Spleen (tissue), 11 donors: ENCODE data around the gene CPTP. TPM values are rescaled to one million over a fixed set of nuclear protein-coding genes. Genes with fewer than 3 reads are reported as not detected.

Experiments
- DNase-seq: peaks from one replicate; pipeline ENCODE4 v3.0.0-alpha.2; 2020
- H3K27ac ChIP-seq, 8 donors: fragments of 200-600 bp; sonication (generic) in 7 of 8; 1 replicate in 4 of 8; 2 replicates in 4 of 8; pipeline versions ENCODE4 v1.5.0 to v1.8.0; 2016 to 2021; ENCODE audit warnings: inconsistent platforms in 4 of 8, mild to moderate bottlenecking in 4 of 8, moderate library complexity in 1 of 8
- H3K27me3 ChIP-seq, 7 donors: fragments of 200-600 bp; sonication (generic) in 6 of 7; replicated peaks in 1 of 7; 1 replicate in 4 of 7; 2 replicates in 3 of 7; pipeline versions ENCODE4 v1.5.0 to v1.8.0; 2016 to 2021; ENCODE audit warnings: inconsistent platforms in 3 of 7, mild to moderate bottlenecking in 1 of 7
- H3K36me3 ChIP-seq, 6 donors: fragments of 200-600 bp; sonication (generic) in 5 of 6; 1 replicate in 4 of 6; 2 replicates in 2 of 6; pipeline versions ENCODE4 v1.5.0 to v1.8.0; 2016 to 2021; ENCODE audit warnings: inconsistent platforms in 2 of 6
- H3K4me1 ChIP-seq, 6 donors: fragments of 200-600 bp; sonication (generic) in 5 of 6; 1 replicate in 3 of 6; 2 replicates in 3 of 6; pipeline versions ENCODE4 v1.5.0 to v1.8.0; 2016 to 2021; ENCODE audit warnings: inconsistent platforms in 3 of 6
- H3K4me3 ChIP-seq, 8 donors: fragments of 200-600 bp; sonication (generic) in 7 of 8; 1 replicate in 4 of 8; 2 replicates in 4 of 8; pipeline versions ENCODE4 v1.5.0 to v1.8.0; 2016 to 2021; ENCODE audit warnings: inconsistent platforms in 4 of 8, mild to moderate bottlenecking in 4 of 8, moderate library complexity in 2 of 8
- H3K9me3 ChIP-seq, 8 donors: fragments of 200-600 bp; sonication (generic) in 7 of 8; 1 replicate in 4 of 8; 2 replicates in 4 of 8; pipeline versions ENCODE4 v1.5.0 to v1.8.0; 2016 to 2021; ENCODE audit warnings: inconsistent platforms in 4 of 8
- POLR2A ChIP-seq, 3 donors: fragments of 450-650 bp; IDR thresholded peaks; one replicate each; pipeline ENCODE4 v1.5.1; 2017; ENCODE audit warnings: antibody characterized with exemption in 3 of 3, mild to moderate bottlenecking in 1 of 3
- POLR2AphosphoS5 ChIP-seq, 3 donors: sonication (generic); formaldehyde crosslinking; IDR thresholded peaks; one replicate each; pipeline ENCODE4 v1.5.1; 2017; ENCODE audit warnings: antibody characterized with exemption in 3 of 3
- WGBS, 5 donors: extraction: QIAGEN DNeasy Blood & Tissue Kit in 3 of 5; methylation state at CpG; one replicate each; pipeline versions ENCODE4 v1.1.5 to v1.1.7; 2013 to 2018; 5-methylcytosine and 5-hydroxymethylcytosine counted together
- intact Hi-C: fragments of 100-400 bp; cut with DNase I; formaldehyde crosslinking; loops from one replicate; pipeline ENCODE4 v1.15.0; 2023; ENCODE audit warnings: low total_unique reads
- polyA plus RNA-seq, 3 donors: library from polyadenylated mRNA; stranded (reverse); fragments of 200-250 nt; gene quantifications; one replicate each; pipeline ENCODE4 v1.2.1, GENCODE V29; 2013
- total RNA-seq, 7 donors: library from RNA; depleted of rRNA in 3 of 7; stranded (reverse); fragments of >200 nt in 3 of 7; fragmentation: NEBNext Ultra II Directional in 4 of 7; extraction: Animal tissue kit (Norgen Biotek cat#: 25700) in 4 of 7; gene quantifications; one replicate each; pipeline versions ENCODE4 v1.1.0 to v1.2.1, GENCODE V29; 2016 to 2021
- TF ChIP-seq, protein P1 (sequence below), 11 experiments: fragments of 200-600 bp in 7 of 11; fragments of 450-650 bp in 4 of 11; sonication (generic) in 4 of 11; IDR thresholded peaks in 8 of 11; conservative IDR thresholded peaks in 3 of 11; 1 replicate in 7 of 11; 2 replicates in 4 of 11; pipeline versions ENCODE4 v1.4.0 to v1.8.0; 2016 to 2021; ENCODE audit warnings: antibody characterized with exemption in 11 of 11, inconsistent platforms in 4 of 11, mild to moderate bottlenecking in 1 of 11
- donor health status: healthy with polysubstance abuse.
- donor health status: DM: no; HTN: no; CAD: no; lungs with moderate emphysema.
- donor health status: DM: no; HTN: no; CAD: no.
- donor health status: Bipolar disorder and iron deficiency.
- donor health status: healthy.
- donor health status: DM: no; HTN: no; CAD: no.
- donor health status: DM: yes; HTN: yes; CAD: no.

Gene CPTP
- total and polyA plus RNA-seq, 10 donors, result 7.5 to 42.1 (median 25.9) TPM

DNA sequence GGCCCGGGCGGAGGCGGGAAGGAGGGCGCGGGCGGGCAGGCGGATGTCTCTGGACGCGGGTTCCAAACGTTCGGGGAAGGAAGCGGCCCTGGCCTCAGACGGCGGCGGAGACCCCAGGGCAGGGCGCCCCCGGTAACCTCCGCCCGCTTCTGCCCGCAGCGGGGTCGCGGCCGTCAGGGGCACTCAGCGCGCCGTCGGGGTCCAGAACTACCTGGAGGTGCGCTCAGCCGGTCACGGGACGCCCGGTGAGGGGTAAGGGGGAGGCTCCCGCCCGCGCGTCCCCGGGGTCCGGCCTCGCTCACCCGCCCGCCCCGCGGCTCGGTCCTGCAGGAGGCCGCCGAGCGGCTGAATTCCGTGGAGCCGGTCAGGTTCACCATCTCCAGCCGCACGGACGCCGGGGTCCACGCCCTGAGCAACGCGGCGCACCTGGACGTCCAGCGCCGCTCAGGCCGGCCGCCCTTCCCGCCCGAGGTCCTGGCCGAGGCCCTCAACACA is 15.8 kb upstream of the CPTP start:
- no peaks in the 10 kb centered on the region for H3K27me3 ChIP-seq
- H3K9me3 ChIP-seq, result no peaks in the 10 kb centered on the region
- TF ChIP-seq, protein P1, sequence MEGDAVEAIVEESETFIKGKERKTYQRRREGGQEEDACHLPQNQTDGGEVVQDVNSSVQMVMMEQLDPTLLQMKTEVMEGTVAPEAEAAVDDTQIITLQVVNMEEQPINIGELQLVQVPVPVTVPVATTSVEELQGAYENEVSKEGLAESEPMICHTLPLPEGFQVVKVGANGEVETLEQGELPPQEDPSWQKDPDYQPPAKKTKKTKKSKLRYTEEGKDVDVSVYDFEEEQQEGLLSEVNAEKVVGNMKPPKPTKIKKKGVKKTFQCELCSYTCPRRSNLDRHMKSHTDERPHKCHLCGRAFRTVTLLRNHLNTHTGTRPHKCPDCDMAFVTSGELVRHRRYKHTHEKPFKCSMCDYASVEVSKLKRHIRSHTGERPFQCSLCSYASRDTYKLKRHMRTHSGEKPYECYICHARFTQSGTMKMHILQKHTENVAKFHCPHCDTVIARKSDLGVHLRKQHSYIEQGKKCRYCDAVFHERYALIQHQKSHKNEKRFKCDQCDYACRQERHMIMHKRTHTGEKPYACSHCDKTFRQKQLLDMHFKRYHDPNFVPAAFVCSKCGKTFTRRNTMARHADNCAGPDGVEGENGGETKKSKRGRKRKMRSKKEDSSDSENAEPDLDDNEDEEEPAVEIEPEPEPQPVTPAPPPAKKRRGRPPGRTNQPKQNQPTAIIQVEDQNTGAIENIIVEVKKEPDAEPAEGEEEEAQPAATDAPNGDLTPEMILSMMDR (IDR thresholded peaks at IDR 0.05 in 8 of 11, conservative IDR thresholded peaks at IDR 0.05 in 3 of 11), result no peak
- no peak for TF ChIP-seq POLR2AphosphoS5 (IDR thresholded peaks at IDR 0.05)
- no peak for TF ChIP-seq POLR2A (IDR thresholded peaks at IDR 0.05)
- 0 to 1% (median 0%) methylated on average over 27 to 66 of the region's 66 CpGs for WGBS, 5 donors
- peak overlapping the region; percentile 68 to 99 (median 97) for H3K27ac ChIP-seq
- H3K4me3 ChIP-seq, result peak overlapping the region; percentile 82 to 97 (median 86)
- H3K36me3 ChIP-seq, result peaks cover 0 to 43% (median 32%) of the 10 kb centered on the region in 6 donors
- intact Hi-C loops, result no loop called here
- peaks cover 40 to 63% (median 51%) of the 10 kb centered on the region in 6 donors for H3K4me1 ChIP-seq
- no peak for DNase-seq

DNA sequence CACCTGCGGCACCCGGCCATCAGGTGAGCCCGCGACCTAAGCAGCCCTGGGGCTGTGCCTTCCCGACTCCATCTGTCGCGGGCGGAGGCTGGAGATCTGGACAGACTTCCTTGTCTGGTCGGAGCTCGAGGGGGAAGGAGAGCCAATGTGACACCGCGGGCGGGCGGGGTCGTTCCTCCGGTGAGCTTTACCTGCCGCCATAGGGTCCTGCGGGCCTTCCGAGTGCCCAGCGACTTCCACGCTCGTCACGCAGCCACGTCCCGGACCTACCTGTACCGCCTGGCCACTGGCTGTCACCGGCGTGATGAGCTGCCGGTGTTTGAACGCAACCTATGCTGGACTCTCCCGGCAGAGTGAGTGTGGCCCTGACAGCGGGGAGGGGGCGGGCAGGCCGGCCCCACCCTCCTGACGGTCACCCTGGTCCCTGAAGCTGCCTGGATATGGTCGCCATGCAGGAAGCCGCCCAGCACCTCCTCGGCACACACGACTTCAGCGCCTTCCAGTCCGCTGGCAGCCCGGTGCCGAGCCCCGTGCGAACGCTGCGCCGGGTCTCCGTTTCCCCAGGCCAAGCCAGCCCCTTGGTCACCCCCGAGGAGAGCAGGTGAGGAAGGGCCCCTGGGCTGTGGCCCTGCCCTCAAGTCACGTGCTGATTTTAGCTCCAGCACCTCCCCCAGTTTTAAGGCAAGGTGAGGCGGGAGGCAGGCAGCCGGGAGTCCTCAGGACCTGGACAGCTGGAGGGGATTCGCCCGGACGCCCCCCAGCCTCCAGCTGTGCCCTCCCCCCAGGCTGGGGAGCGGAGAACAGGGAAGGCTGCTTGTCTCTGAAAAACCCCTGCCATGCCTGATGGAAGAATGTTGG is 15.1 kb upstream of the CPTP start:
- no peaks in the 10 kb centered on the region for H3K9me3 ChIP-seq
- TF ChIP-seq POLR2AphosphoS5 (IDR thresholded peaks at IDR 0.05) (peak in 2 of 3 donors; percentile 18 to 64), POLR2A (IDR thresholded peaks at IDR 0.05) (no peak)
- TF ChIP-seq, protein P1 (IDR thresholded peaks at IDR 0.05 in 8 of 11, conservative IDR thresholded peaks at IDR 0.05 in 3 of 11), result no peak
- peak overlapping the region; percentile 82 to 97 (median 86) for H3K4me3 ChIP-seq
- intact Hi-C loops, result no loop called here
- no peak for DNase-seq
- peak overlapping the region in 6 of 8 donors; percentile 97 to 99 (median 98) for H3K27ac ChIP-seq
- peaks cover 38 to 56% (median 46%) of the 10 kb centered on the region in 6 donors for H3K4me1 ChIP-seq
- H3K36me3 ChIP-seq, result peaks cover 0 to 49% (median 38%) of the 10 kb centered on the region in 6 donors
- H3K27me3 ChIP-seq, result no peaks in the 10 kb centered on the region
- WGBS, 5 donors, result 34 to 81% (median 49%) methylated on average over 35 to 57 of the region's 57 CpGs

DNA sequence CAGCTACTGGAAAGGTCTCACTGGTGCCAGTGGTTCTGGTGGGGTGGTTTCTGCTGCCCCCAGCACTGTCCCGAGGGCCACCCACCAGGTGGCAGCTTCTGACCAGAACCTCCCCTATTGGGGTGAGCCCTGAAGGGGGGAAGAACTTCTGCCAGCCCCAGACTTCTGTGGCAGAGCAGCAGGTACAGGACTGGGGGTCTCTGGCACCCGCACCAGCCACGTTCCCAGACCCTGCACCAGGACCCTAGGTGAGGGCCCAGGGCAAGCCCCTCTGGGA is 14.6 kb upstream of the CPTP start:
- intact Hi-C loops, result no loop called here
- WGBS, 5 donors, result 80 to 92% (median 83%) methylated on average over 1 to 3 of the region's 3 CpGs; no CpG with 5 or more reads in 1 of the 5 donors
- Histone ChIP-seq H3K4me1 (peaks cover 33 to 50% (median 40%) of the 10 kb centered on the region in 6 donors), H3K27ac (peak overlapping the region in 2 of 8 donors; percentile 97 to 99), H3K27me3 (no peaks in the 10 kb centered on the region), H3K9me3 (no peaks in the 10 kb centered on the region), H3K4me3 (peak overlapping the region in 1 of 8 donors; percentile 97), H3K36me3 (peaks cover 0 to 55% (median 44%) of the 10 kb centered on the region in 6 donors)
- DNase-seq, result no peak
- TF ChIP-seq, protein P1 (IDR thresholded peaks at IDR 0.05 in 8 of 11, conservative IDR thresholded peaks at IDR 0.05 in 3 of 11), result no peak
- TF ChIP-seq POLR2A (IDR thresholded peaks at IDR 0.05), result no peak
- TF ChIP-seq POLR2AphosphoS5 (IDR thresholded peaks at IDR 0.05), result peak in 1 of 3 donors; percentile 1

DNA sequence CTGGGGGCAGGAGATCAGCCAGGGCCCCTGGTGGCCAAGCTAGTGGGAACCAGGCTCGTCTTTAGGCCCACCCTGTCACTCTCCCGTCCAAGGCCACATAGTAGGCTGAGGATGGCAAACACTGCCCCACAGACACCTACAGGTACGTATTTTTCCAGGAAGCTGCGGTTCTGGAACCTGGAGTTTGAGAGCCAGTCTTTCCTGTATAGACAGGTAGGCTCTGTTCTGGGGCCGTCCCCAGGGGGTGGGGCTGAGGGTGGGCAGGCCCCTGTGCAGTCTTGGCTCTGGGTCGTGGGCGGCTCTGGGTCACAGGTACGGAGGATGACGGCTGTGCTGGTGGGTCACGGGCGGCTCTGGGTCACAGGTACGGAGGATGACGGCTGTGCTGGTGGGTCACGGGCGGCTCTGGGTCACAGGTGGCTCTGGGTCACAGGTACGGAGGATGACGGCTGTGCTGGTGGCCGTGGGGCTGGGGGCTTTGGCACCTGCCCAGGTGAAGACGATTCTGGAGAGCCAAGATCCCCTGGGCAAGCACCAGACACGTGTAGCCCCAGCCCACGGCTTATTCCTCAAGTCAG is 14.0 kb upstream of the CPTP start:
- DNase-seq, result no peak
- peaks cover 28 to 45% (median 35%) of the 10 kb centered on the region in 6 donors for H3K4me1 ChIP-seq
- peaks cover 0 to 59% (median 46%) of the 10 kb centered on the region in 6 donors for H3K36me3 ChIP-seq
- 83 to 93% (median 90%) methylated on average over 18 to 21 of the region's 21 CpGs for WGBS, 5 donors
- peak overlapping the region in 1 of 8 donors; percentile 97 for H3K27ac ChIP-seq
- H3K27me3 ChIP-seq, result no peaks in the 10 kb centered on the region
- H3K9me3 ChIP-seq, result no peaks in the 10 kb centered on the region
- H3K4me3 ChIP-seq, result no peak overlapping the region
- intact Hi-C loops, result no loop called here
- TF ChIP-seq POLR2AphosphoS5 (IDR thresholded peaks at IDR 0.05) (no peak), POLR2A (IDR thresholded peaks at IDR 0.05) (no peak)
- TF ChIP-seq, protein P1 (IDR thresholded peaks at IDR 0.05 in 8 of 11, conservative IDR thresholded peaks at IDR 0.05 in 3 of 11), result no peak
